HEK293 (cell line): ENCODE measurements around the gene PRR23B.

Experiments
- CTCF ChIA-PET: fragments of 350-600 bp; formaldehyde crosslinking; extraction: SDS; loops from one replicate; lab custom pipeline; 2021; ENCODE audit warnings: antibody characterized with exemption; lab: Yijun Ruan, JAX
- POLR2A ChIA-PET: fragments of 300-600 bp; formaldehyde crosslinking; extraction: SDS; loops from one replicate; lab custom pipeline; 2020; ENCODE audit warnings: antibody characterized with exemption, inconsistent platforms; lab: Yijun Ruan, JAX
- H3K27ac ChIP-seq: fragments of 200-500 bp; sonication (Bioruptor generic); 2 replicates; pipeline ENCODE4 v1.5.1; 2014; ENCODE audit warnings: low read depth, low read length, control low read depth, inconsistent platforms; ENCODE audit errors: extremely low read depth
- H3K36me3 ChIP-seq, 2 experiments: fragments of 200-500 bp in 1 of 2; sonication (Bioruptor generic) in 1 of 2; 1 replicate in 1 of 2; 2 replicates in 1 of 2; pipeline ENCODE4 v1.5.1; 2014 to 2017; ENCODE audit warnings: inconsistent platforms in 2 of 2, low read length in 2 of 2; ENCODE audit not compliant: control insufficient read depth in 2 of 2, insufficient read depth in 1 of 2
- H3K4me1 ChIP-seq: fragments of 200-500 bp; sonication (Bioruptor generic); 2 replicates; pipeline ENCODE4 v1.5.1; 2014; ENCODE audit warnings: mild to moderate bottlenecking, low read length, inconsistent platforms; ENCODE audit not compliant: control insufficient read depth, insufficient read depth
- H3K4me3 ChIP-seq: 2 replicates; pipeline ENCODE4 v1.5.1; 2011; ENCODE audit warnings: low read depth, mild to moderate bottlenecking, control low read depth, low read length, moderate library complexity
- H3K9me3 ChIP-seq: fragments of 200-500 bp; sonication (Bioruptor generic); 2 replicates; pipeline ENCODE4 v1.5.1; 2014; ENCODE audit warnings: low read depth, low read length, inconsistent platforms; ENCODE audit not compliant: control insufficient read depth, insufficient read depth
- AEBP2 ChIP-seq: fragments of 450-650 bp; formaldehyde crosslinking; IDR thresholded peaks from 2 replicates; pipeline ENCODE4 v1.5.1; 2016; ENCODE audit warnings: missing biosample characterization, missing genetic modification characterization, borderline replicate concordance
- INSM2 ChIP-seq: fragments of 450-650 bp; formaldehyde crosslinking; IDR thresholded peaks from 2 replicates; pipeline ENCODE4 v1.5.1; 2016; ENCODE audit warnings: missing biosample characterization, missing genetic modification characterization
- MYNN ChIP-seq: fragments of 450-650 bp; formaldehyde crosslinking; IDR thresholded peaks from 2 replicates; pipeline ENCODE4 v1.5.1; 2016; ENCODE audit warnings: missing biosample characterization, missing genetic modification characterization, borderline replicate concordance
- OSR2 ChIP-seq: fragments of 450-650 bp; formaldehyde crosslinking; IDR thresholded peaks from 2 replicates; pipeline ENCODE4 v1.5.1; 2016; ENCODE audit warnings: missing biosample characterization, missing genetic modification characterization
- REPIN1 ChIP-seq: fragments of 450-650 bp; formaldehyde crosslinking; IDR thresholded peaks from 2 replicates; pipeline ENCODE4 v1.5.1; 2017; ENCODE audit warnings: missing biosample characterization, missing genetic modification characterization, low read depth
- ZBTB20 ChIP-seq: fragments of 450-650 bp; formaldehyde crosslinking; IDR thresholded peaks from 2 replicates; pipeline ENCODE4 v1.5.1; 2016; ENCODE audit warnings: missing biosample characterization, missing genetic modification characterization
- ZBTB21 ChIP-seq: fragments of 450-650 bp; formaldehyde crosslinking; IDR thresholded peaks from 2 replicates; pipeline ENCODE4 v1.5.1; 2017; ENCODE audit warnings: missing biosample characterization, missing genetic modification characterization
- ZBTB8A ChIP-seq: fragments of 450-650 bp; formaldehyde crosslinking; IDR thresholded peaks from 2 replicates; pipeline ENCODE4 v1.5.1; 2016; ENCODE audit warnings: missing biosample characterization, missing genetic modification characterization
- ZEB2 ChIP-seq: fragments of 450-650 bp; formaldehyde crosslinking; IDR thresholded peaks from 2 replicates; pipeline ENCODE4 v1.5.1; 2016; ENCODE audit warnings: missing biosample characterization, missing genetic modification characterization
- ZFHX2 ChIP-seq: fragments of 450-650 bp; formaldehyde crosslinking; conservative IDR thresholded peaks from 2 replicates; pipeline ENCODE4 v1.5.1; 2016; ENCODE audit warnings: missing biosample characterization, missing genetic modification characterization
- ZNF157 ChIP-seq: fragments of 450-650 bp; formaldehyde crosslinking; IDR thresholded peaks from 2 replicates; pipeline ENCODE4 v1.5.1; 2016; ENCODE audit warnings: missing biosample characterization, missing genetic modification characterization
- ZNF18 ChIP-seq: fragments of 450-650 bp; formaldehyde crosslinking; IDR thresholded peaks from 2 replicates; pipeline ENCODE4 v1.5.1; 2016; ENCODE audit warnings: missing biosample characterization, missing genetic modification characterization
- ZNF202 ChIP-seq: fragments of 450-650 bp; formaldehyde crosslinking; IDR thresholded peaks from 2 replicates; pipeline ENCODE4 v1.5.1; 2016; ENCODE audit warnings: missing biosample characterization, missing genetic modification characterization, borderline replicate concordance
- ZNF221 ChIP-seq: fragments of 450-650 bp; formaldehyde crosslinking; IDR thresholded peaks from 2 replicates; pipeline ENCODE4 v1.5.1; 2017; ENCODE audit warnings: missing biosample characterization, missing genetic modification characterization, borderline replicate concordance
- ZNF274 ChIP-seq, 2 experiments: fragments of 200-500 bp in 1 of 2; fragments of 450-650 bp in 1 of 2; sonication (Bioruptor generic) in 1 of 2; formaldehyde crosslinking in 1 of 2; IDR thresholded peaks; 2 replicates each; pipeline versions ENCODE4 v1.5.1 to v1.6.1; 2014 to 2016; ENCODE audit warnings: borderline replicate concordance in 1 of 2, inconsistent platforms in 1 of 2, low read length in 1 of 2, missing biosample characterization in 1 of 2, missing genetic modification characterization in 1 of 2
- ZNF280D ChIP-seq: fragments of 450-650 bp; formaldehyde crosslinking; IDR thresholded peaks from 2 replicates; pipeline ENCODE4 v1.5.1; 2016; ENCODE audit warnings: missing biosample characterization, missing genetic modification characterization
- ZNF37A ChIP-seq: fragments of 450-650 bp; IDR thresholded peaks from 2 replicates; pipeline ENCODE4 v1.5.1; 2018; ENCODE audit warnings: missing biosample characterization, missing genetic modification characterization
- ZNF473 ChIP-seq: fragments of 450-650 bp; formaldehyde crosslinking; IDR thresholded peaks from 2 replicates; pipeline ENCODE4 v1.5.1; 2017; ENCODE audit warnings: missing biosample characterization, missing genetic modification characterization
- ZNF514 ChIP-seq: fragments of 450-650 bp; formaldehyde crosslinking; IDR thresholded peaks from 2 replicates; pipeline ENCODE4 v1.5.1; 2016; ENCODE audit warnings: missing biosample characterization, missing genetic modification characterization
- ZNF629 ChIP-seq: fragments of 450-650 bp; formaldehyde crosslinking; IDR thresholded peaks from 2 replicates; pipeline ENCODE4 v1.5.1; 2017; ENCODE audit warnings: missing biosample characterization, missing genetic modification characterization
- ZNF701 ChIP-seq: fragments of 450-650 bp; formaldehyde crosslinking; IDR thresholded peaks from 2 replicates; pipeline ENCODE4 v1.5.1; 2016; ENCODE audit warnings: missing biosample characterization, missing genetic modification characterization
- ZNF837 ChIP-seq: fragments of 450-650 bp; formaldehyde crosslinking; IDR thresholded peaks from 2 replicates; pipeline ENCODE4 v1.5.1; 2016; ENCODE audit warnings: missing biosample characterization, missing genetic modification characterization
- TF ChIP-seq, protein P1 (sequence below): fragments of 450-650 bp; formaldehyde crosslinking; IDR thresholded peaks from 2 replicates; pipeline ENCODE4; 2016; ENCODE audit warnings: missing biosample characterization, missing genetic modification characterization
- TF ChIP-seq, protein P2 (sequence below): fragments of 450-650 bp; formaldehyde crosslinking; IDR thresholded peaks from 2 replicates; pipeline ENCODE4 v1.5.1; 2016; ENCODE audit warnings: missing biosample characterization, missing genetic modification characterization
- TF ChIP-seq, protein P3 (sequence below): fragments of 450-650 bp; formaldehyde crosslinking; IDR thresholded peaks from 2 replicates; pipeline ENCODE4 v1.5.1; 2016; ENCODE audit warnings: missing biosample characterization, missing genetic modification characterization

The PRR23B gene

DNA sequence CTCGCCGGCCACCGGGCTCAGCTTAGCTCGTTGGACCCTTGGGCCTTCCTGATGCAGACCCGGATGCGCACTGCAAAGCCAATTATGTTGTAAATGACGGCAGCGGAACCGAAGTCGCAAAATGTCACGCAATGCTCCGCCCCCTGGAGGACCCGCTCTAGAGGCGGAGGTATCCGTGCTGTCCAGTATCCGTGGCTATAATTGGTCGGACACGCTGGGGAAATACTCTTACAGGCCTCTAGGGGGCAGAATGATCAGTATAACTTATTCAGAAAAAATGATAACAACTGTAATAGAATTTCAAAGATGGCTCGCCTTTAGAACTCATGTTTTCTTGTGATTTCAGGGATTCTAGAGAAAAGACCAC, at the start of gene PRR23B:
Gene PRR23B, minus strand, starts transcription at position 59 of the 367 bp plus-strand sequence. CDS start 265 bp downstream, outside the sequence.
- ChIA-PET POLR2A (no interaction called here), CTCF (no interaction called here)
- Histone ChIP-seq H3K4me3 (no peak within 1 kb of the TSS), H3K36me3 (no peaks in the 10 kb centered on the region), H3K27ac (no peak within 1 kb of the TSS), H3K4me1 (no peaks in the 10 kb centered on the region), H3K9me3 (no peaks in the 10 kb centered on the region)
- no peak for TF ChIP-seq AEBP2 (tag by site-specific recombination)
- no peak for TF ChIP-seq REPIN1
- no peak for TF ChIP-seq ZFHX2 (tag by site-specific recombination)
- no peak for TF ChIP-seq ZNF473
- TF ChIP-seq ZNF701 (tag by site-specific recombination) = no peak
- TF ChIP-seq ZNF221 = no peak
- no peak for TF ChIP-seq ZNF37A
- no peak for TF ChIP-seq ZNF157 (tag by site-specific recombination)
- TF ChIP-seq ZNF514 (tag by site-specific recombination) = no peak
- TF ChIP-seq ZBTB8A (tag by site-specific recombination) = no peak
- no peak for TF ChIP-seq OSR2 (tag by site-specific recombination)
- TF ChIP-seq ZNF202 (tag by site-specific recombination) = no peak
- TF ChIP-seq, protein P1, sequence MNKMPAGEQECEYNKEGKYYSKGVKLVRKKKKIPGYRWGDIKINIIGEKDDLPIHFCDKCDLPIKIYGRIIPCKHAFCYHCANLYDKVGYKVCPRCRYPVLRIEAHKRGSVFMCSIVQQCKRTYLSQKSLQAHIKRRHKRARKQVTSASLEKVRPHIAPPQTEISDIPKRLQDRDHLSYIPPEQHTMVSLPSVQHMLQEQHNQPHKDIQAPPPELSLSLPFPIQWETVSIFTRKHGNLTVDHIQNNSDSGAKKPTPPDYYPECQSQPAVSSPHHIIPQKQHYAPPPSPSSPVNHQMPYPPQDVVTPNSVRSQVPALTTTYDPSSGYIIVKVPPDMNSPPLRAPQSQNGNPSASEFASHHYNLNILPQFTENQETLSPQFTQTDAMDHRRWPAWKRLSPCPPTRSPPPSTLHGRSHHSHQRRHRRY (tag by site-specific recombination) = no peak
- TF ChIP-seq, protein P2, sequence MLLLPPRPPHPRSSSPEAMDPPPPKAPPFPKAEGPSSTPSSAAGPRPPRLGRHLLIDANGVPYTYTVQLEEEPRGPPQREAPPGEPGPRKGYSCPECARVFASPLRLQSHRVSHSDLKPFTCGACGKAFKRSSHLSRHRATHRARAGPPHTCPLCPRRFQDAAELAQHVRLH (tag by site-specific recombination) = no peak
- TF ChIP-seq ZNF837 = no peak
- TF ChIP-seq INSM2 = no peak

- no peak overlapping the region for H3K4me3 ChIP-seq
- H3K4me1 ChIP-seq = no peaks in the 10 kb centered on the region
- H3K9me3 ChIP-seq = no peaks in the 10 kb centered on the region
- POLR2A ChIA-PET = no interaction called here
- no peak overlapping the region for H3K27ac ChIP-seq
- CTCF ChIA-PET = no interaction called here
- no peaks in the 10 kb centered on the region for H3K36me3 ChIP-seq
- TF ChIP-seq MYNN (tag by site-specific recombination) (no peak), ZNF274 (IDR thresholded peaks at IDR 0.05; ENCODE audit: low read length) (no peak), ZNF274 (tag by site-specific recombination; IDR thresholded peaks at IDR 0.05; ENCODE audit: borderline replicate concordance) (no peak), ZNF280D (tag by site-specific recombination) (no peak), ZNF37A (no peak), ZBTB21 (tag by site-specific recombination) (no peak), ZBTB20 (no peak), ZEB2 (tag by site-specific recombination) (no peak), ZNF18 (no peak), ZNF202 (tag by site-specific recombination) (no peak), ZNF629 (no peak)
- TF ChIP-seq, protein P3, sequence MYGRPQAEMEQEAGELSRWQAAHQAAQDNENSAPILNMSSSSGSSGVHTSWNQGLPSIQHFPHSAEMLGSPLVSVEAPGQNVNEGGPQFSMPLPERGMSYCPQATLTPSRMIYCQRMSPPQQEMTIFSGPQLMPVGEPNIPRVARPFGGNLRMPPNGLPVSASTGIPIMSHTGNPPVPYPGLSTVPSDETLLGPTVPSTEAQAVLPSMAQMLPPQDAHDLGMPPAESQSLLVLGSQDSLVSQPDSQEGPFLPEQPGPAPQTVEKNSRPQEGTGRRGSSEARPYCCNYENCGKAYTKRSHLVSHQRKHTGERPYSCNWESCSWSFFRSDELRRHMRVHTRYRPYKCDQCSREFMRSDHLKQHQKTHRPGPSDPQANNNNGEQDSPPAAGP (tag by site-specific recombination) = no peak
These were observed 42.2 kb upstream of the PRR23B start for GRCh38 chr3:139062918-139063317.
